T-helper 2 cell treated with Interferon-gamma antibody and Interleukin-4, amounts not matched to agents 100 ng/mL and 5 ng/mL, for 36 hours (primary cell): Measurements from ENCODE around the gene LHX2. TPM values are rescaled to one million over a fixed set of nuclear protein-coding genes. Genes with fewer than 3 reads are reported as not detected.

ENCODE experiments used
- intact Hi-C: fragments of 100-400 bp; cut with micrococcal nuclease; formaldehyde crosslinking; loops from one replicate; pipeline ENCODE4 v1.15.1; 2023
- total RNA-seq: library from RNA; stranded (reverse); gene quantifications from 2 replicates; pipeline ENCODE4 v1.2.3, GENCODE V29; 2022

The LHX2 gene
- total RNA-seq, 1 donor from 2014 or later = not detected

- intact Hi-C loops = no loop called here
Measured at GRCh38 chr9:124013309-124014210, 2.0 kb downstream of the LHX2 start.

GRCh38 chr9:124014211-124014955, 2.8 kb downstream of the LHX2 start:
- intact Hi-C loops = no loop called here

GRCh38 chr9:124014956-124015660, 3.5 kb downstream of the LHX2 start:
- intact Hi-C loops = no loop called here

- intact Hi-C loops = no loop called here
Measured at GRCh38 chr9:124015661-124016131, 4.1 kb downstream of the LHX2 start.

GRCh38 chr9:124016175-124017050, 4.8 kb downstream of the LHX2 start:
- intact Hi-C loops = no loop called here

- intact Hi-C loops = no loop called here
Measured at GRCh38 chr9:124017051-124017928, 5.7 kb downstream of the LHX2 start.

- intact Hi-C loops = no loop called here
Measured at GRCh38 chr9:124017929-124018729, 6.6 kb downstream of the LHX2 start.

- intact Hi-C loops = no loop called here
Measured at GRCh38 chr9:124018730-124019697, 7.4 kb downstream of the LHX2 start.

- intact Hi-C loops = no loop called here
Measured at GRCh38 chr9:124019771-124020519, 8.4 kb downstream of the LHX2 start.

GRCh38 chr9:124020520-124021384, 9.2 kb downstream of the LHX2 start:
- intact Hi-C loops = no loop called here

- intact Hi-C loops = no loop called here
Measured at GRCh38 chr9:124021385-124021769, 9.8 kb downstream of the LHX2 start.

- intact Hi-C loops = no loop called here
Measured at GRCh38 chr9:124022201-124023121, 10.9 kb downstream of the LHX2 start.

GRCh38 chr9:124024107-124024506, 12.5 kb downstream of the LHX2 start:
- intact Hi-C loops = no loop called here

GRCh38 chr9:124029617-124030016, 18.0 kb downstream of the LHX2 start:
- intact Hi-C loops = no loop called here

GRCh38 chr9:124030969-124031451, 19.4 kb downstream of the LHX2 start:
- intact Hi-C loops = no loop called here
